Karpas-422 (cell line): Measurements from ENCODE around the gene TLE5. TPM values are rescaled to one million over a fixed set of nuclear protein-coding genes. Genes with fewer than 3 reads are reported as not detected.

Experiments used
- DNase-seq: peaks from one replicate; pipeline ENCODE4 v3.0.0-alpha.2; 2015
- H2AFZ ChIP-seq: fragments of 200-600 bp; sonication (generic); 2 replicates; pipeline ENCODE4 v1.6.1; 2014; ENCODE audit warnings: antibody characterized with exemption, low read length, mixed read lengths
- H3K27ac ChIP-seq: fragments of 200-600 bp; sonication (generic); 2 replicates; pipeline ENCODE4 v1.5.1; 2014; ENCODE audit warnings: mild to moderate bottlenecking, low read length, moderate library complexity
- H3K27me3 ChIP-seq: fragments of 200-600 bp; sonication (generic); 2 replicates; pipeline ENCODE4 v1.6.1; 2014; ENCODE audit warnings: low read length, mixed read lengths
- H3K36me3 ChIP-seq: fragments of 200-600 bp; sonication (generic); 2 replicates; pipeline ENCODE4 v1.6.1; 2014; ENCODE audit warnings: low read length, mixed read lengths; ENCODE audit not compliant: insufficient read depth
- H3K4me1 ChIP-seq: fragments of 200-600 bp; sonication (generic); 2 replicates; pipeline ENCODE4 v1.6.1; 2014; ENCODE audit warnings: mild to moderate bottlenecking, low read length, mixed read lengths
- H3K4me2 ChIP-seq: fragments of 200-600 bp; sonication (generic); 2 replicates; pipeline ENCODE4 v1.6.1; 2014; ENCODE audit warnings: low read length, low read depth, mild to moderate bottlenecking; ENCODE audit not compliant: poor library complexity, severe bottlenecking
- H3K4me3 ChIP-seq: fragments of 200-600 bp; sonication (generic); 2 replicates; pipeline ENCODE4 v1.5.1; 2014; ENCODE audit warnings: mild to moderate bottlenecking, antibody characterized with exemption, low read length, mixed read lengths
- H3K79me2 ChIP-seq: fragments of 200-600 bp; sonication (generic); 2 replicates; pipeline ENCODE4 v1.6.1; 2014; ENCODE audit warnings: mild to moderate bottlenecking, low read length, mixed read lengths
- H3K9ac ChIP-seq: fragments of 200-600 bp; sonication (generic); 2 replicates; pipeline ENCODE4 v1.6.0; 2014; ENCODE audit warnings: low read length
- H3K9me2 ChIP-seq: fragments of 200-600 bp; sonication (generic), shearing (Covaris generic); replicated peaks from 2 replicates; pipeline ENCODE4 v1.6.0; 2014; ENCODE audit warnings: mild to moderate bottlenecking, low read length, moderate library complexity; ENCODE audit not compliant: insufficient read depth
- H3K9me3 ChIP-seq: fragments of 300-700, 200-600 bp; sonication (generic); 2 replicates; pipeline ENCODE4 v1.6.1; 2014; ENCODE audit warnings: low read length, mixed read lengths
- H4K20me1 ChIP-seq: fragments of 200-600 bp; sonication (generic); 2 replicates; pipeline ENCODE4 v1.6.1; 2014; ENCODE audit warnings: mild to moderate bottlenecking, antibody characterized with exemption, low read length, low read depth; ENCODE audit not compliant: insufficient read depth
- total RNA-seq: library from RNA; depleted of rRNA; stranded (reverse); fragments of >200 nt; shearing (Covaris generic); gene quantifications from 2 replicates; pipeline ENCODE4 v1.2.3, GENCODE V29; 2014; ENCODE audit warnings: low replicate concordance

The TLE5 gene
- total RNA-seq, 1 experiment from 2014 or later: 146 TPM

DNA sequence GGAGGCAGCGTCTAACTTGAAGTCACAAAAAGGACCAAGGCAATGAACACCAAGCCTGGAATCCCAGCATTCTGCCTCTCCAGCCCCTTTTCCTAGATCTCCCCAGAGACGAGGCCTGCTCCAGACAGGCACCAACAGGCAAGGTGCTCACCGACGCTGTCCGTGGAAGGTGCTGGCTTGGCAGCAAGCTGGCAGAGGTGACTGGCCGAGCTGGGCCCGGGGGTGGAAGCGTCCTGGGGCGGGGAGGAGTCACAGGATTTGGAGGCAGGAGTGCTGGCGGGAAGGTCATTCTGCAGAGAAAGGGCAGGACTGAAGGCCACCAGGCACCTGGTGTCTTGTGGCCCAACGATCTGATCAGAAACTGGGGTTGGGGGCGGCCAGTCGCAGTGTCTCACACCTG, 51.4 kb downstream of the TLE5 start:
- no peak overlapping the region for H2AFZ ChIP-seq

DNA sequence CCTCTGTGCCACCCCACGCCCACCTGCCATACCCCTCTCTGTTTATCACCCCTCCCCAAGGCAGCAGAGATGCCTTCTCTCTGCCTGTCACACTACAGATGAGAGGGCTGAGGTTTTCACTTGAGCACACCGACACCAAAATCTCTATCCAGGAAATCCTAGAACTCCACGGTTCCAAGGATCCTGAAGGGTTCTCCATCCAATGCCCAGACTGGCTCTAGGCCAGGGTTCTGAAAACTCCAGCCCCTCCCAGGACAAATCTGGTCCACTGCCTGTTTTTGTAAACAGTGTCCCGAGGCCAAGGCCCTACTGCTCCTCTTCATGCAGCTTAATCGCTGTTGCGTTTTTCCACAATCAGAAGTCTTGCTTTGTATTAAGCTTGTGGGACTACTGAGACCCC, 53.3 kb downstream of the TLE5 start:
- no peak overlapping the region for H3K4me2 ChIP-seq
- no peak overlapping the region for H3K4me3 ChIP-seq
- H3K9me3 ChIP-seq: no peaks in the 10 kb centered on the region
- no peaks in the 10 kb centered on the region for H4K20me1 ChIP-seq
- no peak for DNase-seq
- no peaks in the 10 kb centered on the region for H3K27me3 ChIP-seq
- H3K27ac ChIP-seq: no peak overlapping the region
- no peaks in the 10 kb centered on the region for H3K9me2 ChIP-seq
- H3K4me1 ChIP-seq: no peaks in the 10 kb centered on the region
- H3K79me2 ChIP-seq: no peaks in the 10 kb centered on the region
- no peak overlapping the region for H3K9ac ChIP-seq
- no peak overlapping the region for H2AFZ ChIP-seq
- no peaks in the 10 kb centered on the region for H3K36me3 ChIP-seq

More for the DNA sequence above, 51.4 kb downstream of the TLE5 start:
- Histone ChIP-seq H4K20me1 (no peaks in the 10 kb centered on the region), H3K79me2 (no peaks in the 10 kb centered on the region), H3K4me1 (no peaks in the 10 kb centered on the region), H3K4me2 (no peak overlapping the region), H3K9me3 (no peaks in the 10 kb centered on the region), H3K27ac (no peak overlapping the region), H3K4me3 (no peak overlapping the region), H3K9me2 (no peaks in the 10 kb centered on the region), H3K27me3 (no peaks in the 10 kb centered on the region), H3K36me3 (no peaks in the 10 kb centered on the region), H3K9ac (no peak overlapping the region)
- DNase-seq: no peak

DNA sequence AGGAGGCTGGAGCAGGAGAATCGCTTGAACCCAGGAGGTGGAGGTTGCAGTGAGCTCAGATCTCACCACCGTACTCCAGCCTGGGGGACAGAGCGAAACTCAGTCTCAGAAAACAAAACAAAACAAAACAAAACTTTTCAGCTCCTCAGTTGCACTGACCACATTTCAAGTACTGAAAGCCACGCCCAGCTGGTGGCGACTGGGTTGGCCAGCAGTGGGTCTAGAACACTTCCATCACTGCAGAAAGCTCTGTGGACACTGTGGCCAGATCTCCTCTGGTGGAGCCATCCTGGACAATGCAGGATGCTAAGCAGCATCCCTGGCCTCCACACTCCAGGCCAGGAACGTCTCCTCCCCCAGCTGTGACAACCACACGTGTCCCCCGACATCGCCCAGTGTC, 54.3 kb downstream of the TLE5 start:
- no peak for DNase-seq
- H3K36me3 ChIP-seq: no peaks in the 10 kb centered on the region
- no peaks in the 10 kb centered on the region for H4K20me1 ChIP-seq
- no peak overlapping the region for H3K9ac ChIP-seq
- no peaks in the 10 kb centered on the region for H3K9me2 ChIP-seq
- no peak overlapping the region for H3K27ac ChIP-seq
- H3K9me3 ChIP-seq: no peaks in the 10 kb centered on the region
- H3K4me3 ChIP-seq: no peak overlapping the region
- no peak overlapping the region for H2AFZ ChIP-seq
- H3K79me2 ChIP-seq: no peaks in the 10 kb centered on the region
- no peaks in the 10 kb centered on the region for H3K27me3 ChIP-seq
- H3K4me2 ChIP-seq: no peak overlapping the region
- H3K4me1 ChIP-seq: no peaks in the 10 kb centered on the region

DNA sequence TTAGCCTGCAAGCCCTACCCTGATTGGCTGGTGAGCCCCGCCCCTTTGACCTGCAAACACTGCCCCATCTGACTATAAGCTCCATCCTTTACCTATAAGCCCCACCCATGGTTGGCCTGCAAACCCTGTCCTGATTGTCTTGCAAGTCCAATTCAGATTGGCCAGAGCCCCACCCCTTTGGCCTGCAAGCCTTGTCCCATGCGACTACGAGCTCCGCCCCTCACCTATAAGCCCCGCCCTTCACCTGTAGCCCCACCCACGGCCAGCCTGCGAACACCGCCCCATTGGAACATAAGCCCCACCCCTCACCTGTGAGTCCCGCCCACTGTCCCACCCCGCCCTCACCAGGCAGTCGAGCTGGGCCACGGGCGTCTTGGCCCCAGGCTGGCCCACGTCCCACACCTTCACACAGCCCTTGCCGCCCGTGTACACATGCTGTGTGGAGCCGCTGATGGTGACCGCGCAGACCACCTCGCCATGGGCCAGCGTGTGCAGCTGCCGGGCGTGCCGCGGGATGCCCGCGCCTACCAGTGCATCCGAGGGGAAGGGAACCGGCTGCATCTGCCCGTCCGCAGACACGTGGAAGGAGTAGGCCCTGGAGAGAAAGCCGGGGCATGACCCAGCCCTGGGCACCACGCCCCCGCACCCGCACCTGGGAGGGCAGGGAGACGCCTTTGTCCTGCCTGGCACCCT, 56.1 kb downstream of the TLE5 start:
- DNase-seq: peak; percentile 52
- Histone ChIP-seq H3K27me3 (no peaks in the 10 kb centered on the region), H2AFZ (no peak overlapping the region), H4K20me1 (no peaks in the 10 kb centered on the region), H3K27ac (no peak overlapping the region), H3K4me2 (no peak overlapping the region), H3K9ac (no peak overlapping the region), H3K9me2 (no peaks in the 10 kb centered on the region), H3K9me3 (no peaks in the 10 kb centered on the region), H3K4me3 (no peak overlapping the region), H3K36me3 (no peaks in the 10 kb centered on the region), H3K4me1 (no peaks in the 10 kb centered on the region), H3K79me2 (no peaks in the 10 kb centered on the region)

DNA sequence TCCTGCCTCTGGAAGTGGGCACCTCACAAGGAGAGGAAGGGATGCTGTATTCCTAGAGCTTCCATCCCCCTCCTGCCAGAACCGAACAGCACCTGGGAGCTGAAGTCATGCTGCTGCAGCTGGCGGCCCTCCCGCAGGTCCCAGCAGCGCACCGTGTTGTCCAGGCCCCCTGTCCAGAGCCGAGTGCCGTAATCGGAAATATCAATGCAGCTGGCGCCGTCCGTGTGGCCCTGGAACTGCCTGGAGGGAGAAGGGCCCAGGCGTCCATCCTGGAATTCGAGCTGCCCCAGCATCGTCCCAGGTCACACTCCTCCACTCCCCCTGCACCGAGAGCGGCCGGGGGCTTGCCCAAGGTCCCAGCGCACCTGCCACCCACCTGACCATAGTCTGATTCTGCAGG, 57.0 kb downstream of the TLE5 start:
- Histone ChIP-seq H2AFZ (no peak overlapping the region), H3K9me3 (no peaks in the 10 kb centered on the region), H3K79me2 (no peaks in the 10 kb centered on the region), H3K9ac (no peak overlapping the region), H3K9me2 (no peaks in the 10 kb centered on the region), H3K4me3 (no peak overlapping the region), H3K4me1 (no peaks in the 10 kb centered on the region), H3K27me3 (no peaks in the 10 kb centered on the region), H3K4me2 (no peak overlapping the region), H3K27ac (no peak overlapping the region), H4K20me1 (no peaks in the 10 kb centered on the region), H3K36me3 (no peaks in the 10 kb centered on the region)
- DNase-seq: no peak

DNA sequence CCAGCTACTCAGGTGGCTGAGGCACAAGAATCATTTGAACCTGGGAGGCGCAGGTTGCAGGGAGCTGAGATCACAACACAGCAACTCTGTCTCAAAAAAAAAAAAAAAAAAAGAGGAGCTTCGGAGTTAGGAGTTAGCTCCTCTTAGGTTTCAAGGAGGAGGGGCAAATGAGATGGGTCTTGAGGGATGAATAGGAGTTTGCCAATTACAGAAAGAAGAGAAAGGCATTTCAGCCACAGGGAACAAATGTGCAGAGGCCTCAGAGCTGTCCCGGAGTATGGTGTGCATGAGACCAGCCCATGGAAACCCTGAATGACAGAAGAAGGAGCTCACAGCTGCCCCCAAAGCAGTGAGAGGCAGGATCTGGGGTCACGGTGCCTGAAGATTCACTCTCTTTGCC, 57.8 kb downstream of the TLE5 start:
- no peak overlapping the region for H3K4me2 ChIP-seq
- no peak for DNase-seq
- H3K27me3 ChIP-seq: no peaks in the 10 kb centered on the region

DNA sequence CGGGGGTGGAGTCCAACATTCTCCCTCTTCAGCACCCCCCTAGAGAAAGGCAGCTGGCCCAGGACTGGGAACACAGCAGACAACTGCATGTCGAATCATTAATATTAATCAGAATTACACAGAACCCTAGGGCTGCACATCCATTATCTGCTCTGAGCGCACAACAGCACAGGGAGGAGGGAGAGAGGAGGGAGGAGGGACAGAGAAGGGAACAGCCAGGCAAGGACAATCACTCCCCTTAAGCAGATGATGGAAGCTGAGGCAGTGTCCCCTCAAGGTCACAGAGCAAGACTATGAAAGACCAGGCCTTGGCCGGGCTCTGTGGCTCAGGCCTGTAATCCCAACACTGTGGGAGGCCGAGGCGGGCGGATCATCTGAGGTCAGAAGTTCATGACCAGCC, 59.2 kb downstream of the TLE5 start:
- no peaks in the 10 kb centered on the region for H3K27me3 ChIP-seq
- H3K9me3 ChIP-seq: no peaks in the 10 kb centered on the region
- H3K79me2 ChIP-seq: no peaks in the 10 kb centered on the region
- H3K9ac ChIP-seq: no peak overlapping the region
- H3K9me2 ChIP-seq: no peaks in the 10 kb centered on the region
- H3K4me1 ChIP-seq: no peaks in the 10 kb centered on the region
- H4K20me1 ChIP-seq: no peaks in the 10 kb centered on the region
- H3K27ac ChIP-seq: no peak overlapping the region
- H3K4me2 ChIP-seq: no peak overlapping the region
- H3K36me3 ChIP-seq: no peaks in the 10 kb centered on the region
- no peak overlapping the region for H3K4me3 ChIP-seq
- no peak for DNase-seq
- H2AFZ ChIP-seq: no peak overlapping the region

More for the DNA sequence above, 57.8 kb downstream of the TLE5 start:
- no peaks in the 10 kb centered on the region for H4K20me1 ChIP-seq
- no peaks in the 10 kb centered on the region for H3K36me3 ChIP-seq
- no peak overlapping the region for H3K4me3 ChIP-seq
- no peaks in the 10 kb centered on the region for H3K4me1 ChIP-seq
- H3K79me2 ChIP-seq: no peaks in the 10 kb centered on the region
- H3K9me3 ChIP-seq: no peaks in the 10 kb centered on the region
- H2AFZ ChIP-seq: no peak overlapping the region
- no peak overlapping the region for H3K9ac ChIP-seq
- H3K9me2 ChIP-seq: no peaks in the 10 kb centered on the region
- H3K27ac ChIP-seq: no peak overlapping the region
